NB4 (cell line): Measurements from ENCODE around the gene CTDSPL.

Experiments used
- MYC ChIP-seq: IDR thresholded peaks from 2 replicates; pipeline ENCODE4 v1.6.1; 2011; ENCODE audit warnings: low read depth, low read length
- TF ChIP-seq, protein P1 (sequence below): IDR thresholded peaks from one replicate; pipeline ENCODE4 v1.5.1; 2012; ENCODE audit warnings: low read depth, low read length

DNA sequence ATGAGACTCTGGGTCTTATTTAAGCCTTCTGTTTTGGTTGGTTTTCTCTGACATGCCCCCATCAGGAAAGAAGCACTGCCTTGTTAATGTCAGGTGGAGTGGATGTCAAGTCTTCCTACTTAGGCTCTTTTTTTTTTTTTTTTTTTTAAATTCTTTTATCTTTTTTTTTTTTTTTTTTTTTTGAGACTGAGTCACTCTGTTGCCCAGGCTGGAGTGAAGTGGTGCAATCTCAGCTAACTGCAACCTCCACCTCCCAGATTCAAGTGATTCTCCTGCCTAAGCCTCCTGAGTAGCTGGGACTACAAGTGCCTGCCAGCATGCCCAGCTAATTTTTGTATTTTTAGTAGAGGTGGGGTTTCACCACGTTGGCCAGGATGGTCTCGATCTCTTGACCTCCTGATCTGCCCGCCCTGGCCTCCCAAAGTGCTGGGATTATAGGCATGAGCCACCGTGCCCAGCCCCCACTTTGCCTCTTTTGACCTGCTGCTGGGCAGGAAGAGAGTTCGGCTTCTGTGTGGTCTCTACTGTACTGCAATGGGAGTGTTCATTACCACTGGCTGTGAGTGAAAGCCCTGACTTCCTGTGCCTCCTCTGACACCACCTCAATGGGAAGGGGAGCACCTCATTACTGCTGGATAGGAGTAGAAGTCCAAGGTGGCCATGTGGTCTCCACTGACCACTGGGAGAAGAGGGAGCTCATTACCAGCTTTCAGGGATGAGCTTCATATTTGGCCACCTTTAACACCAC lies 10.9 kb downstream of the CTDSPL start:
- TF ChIP-seq, protein P1, sequence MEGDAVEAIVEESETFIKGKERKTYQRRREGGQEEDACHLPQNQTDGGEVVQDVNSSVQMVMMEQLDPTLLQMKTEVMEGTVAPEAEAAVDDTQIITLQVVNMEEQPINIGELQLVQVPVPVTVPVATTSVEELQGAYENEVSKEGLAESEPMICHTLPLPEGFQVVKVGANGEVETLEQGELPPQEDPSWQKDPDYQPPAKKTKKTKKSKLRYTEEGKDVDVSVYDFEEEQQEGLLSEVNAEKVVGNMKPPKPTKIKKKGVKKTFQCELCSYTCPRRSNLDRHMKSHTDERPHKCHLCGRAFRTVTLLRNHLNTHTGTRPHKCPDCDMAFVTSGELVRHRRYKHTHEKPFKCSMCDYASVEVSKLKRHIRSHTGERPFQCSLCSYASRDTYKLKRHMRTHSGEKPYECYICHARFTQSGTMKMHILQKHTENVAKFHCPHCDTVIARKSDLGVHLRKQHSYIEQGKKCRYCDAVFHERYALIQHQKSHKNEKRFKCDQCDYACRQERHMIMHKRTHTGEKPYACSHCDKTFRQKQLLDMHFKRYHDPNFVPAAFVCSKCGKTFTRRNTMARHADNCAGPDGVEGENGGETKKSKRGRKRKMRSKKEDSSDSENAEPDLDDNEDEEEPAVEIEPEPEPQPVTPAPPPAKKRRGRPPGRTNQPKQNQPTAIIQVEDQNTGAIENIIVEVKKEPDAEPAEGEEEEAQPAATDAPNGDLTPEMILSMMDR = no peak
- no peak for TF ChIP-seq MYC
